Activated T-cell treated with anti-CD3 and anti-CD28 coated beads for 4 hours (primary cell): ENCODE measurements around the gene PHACTR3.

ENCODE experiments used
- DNase-seq: peaks from one replicate; pipeline ENCODE4 v3.0.0-alpha.2; 2020

Gene PHACTR3

GRCh38 chr20:59673998-59674445, 69.7 kb downstream of the PHACTR3 start:
- DNase-seq = no peak

GRCh38 chr20:59676126-59676850, 71.9 kb downstream of the PHACTR3 start:
- DNase-seq = no peak

- DNase-seq = no peak
Observed at GRCh38 chr20:59676851-59677182, 72.5 kb downstream of the PHACTR3 start.

GRCh38 chr20:59677586-59677985, 73.2 kb downstream of the PHACTR3 start:
- DNase-seq = no peak

GRCh38 chr20:59678288-59678687, 73.9 kb downstream of the PHACTR3 start:
- DNase-seq = no peak

GRCh38 chr20:59678951-59679350, 74.6 kb downstream of the PHACTR3 start:
- no peak for DNase-seq

GRCh38 chr20:59680148-59680650, 75.9 kb downstream of the PHACTR3 start:
- DNase-seq = no peak

- DNase-seq = no peak
Observed at GRCh38 chr20:59680852-59681251, 76.5 kb downstream of the PHACTR3 start.

- no peak for DNase-seq
Observed at GRCh38 chr20:59682603-59683002, 78.3 kb downstream of the PHACTR3 start.

- no peak for DNase-seq
Observed at GRCh38 chr20:59683181-59683580, 78.8 kb downstream of the PHACTR3 start.

GRCh38 chr20:59684685-59685242, 80.4 kb downstream of the PHACTR3 start:
- DNase-seq = no peak

GRCh38 chr20:59686404-59687346, 82.3 kb downstream of the PHACTR3 start:
- no peak for DNase-seq

GRCh38 chr20:59688356-59688755, 84.0 kb downstream of the PHACTR3 start:
- no peak for DNase-seq

- no peak for DNase-seq
Observed at GRCh38 chr20:59688999-59689398, 84.7 kb downstream of the PHACTR3 start.

GRCh38 chr20:59690101-59690500, 85.8 kb downstream of the PHACTR3 start:
- no peak for DNase-seq

- DNase-seq = no peak
Observed at GRCh38 chr20:59690976-59691375, 86.6 kb downstream of the PHACTR3 start.

- no peak for DNase-seq
Observed at GRCh38 chr20:59692139-59692538, 87.8 kb downstream of the PHACTR3 start.

- DNase-seq = no peak
Observed at GRCh38 chr20:59693587-59693986, 89.2 kb downstream of the PHACTR3 start.

GRCh38 chr20:59696476-59696875, 92.1 kb downstream of the PHACTR3 start:
- DNase-seq = no peak

- DNase-seq = no peak
Observed at GRCh38 chr20:59697068-59697467, 92.7 kb downstream of the PHACTR3 start.

- no peak for DNase-seq
Observed at GRCh38 chr20:59698598-59698997, 94.3 kb downstream of the PHACTR3 start.

GRCh38 chr20:59701236-59701635, 96.9 kb downstream of the PHACTR3 start:
- DNase-seq = no peak

GRCh38 chr20:59703046-59703445, 98.7 kb downstream of the PHACTR3 start:
- DNase-seq = no peak
